Stomach smooth muscle (tissue), 2 donors: Measurements from ENCODE around the gene TELO2.

ENCODE experiments used
- H3K27ac ChIP-seq: one replicate; pipeline ENCODE4 v1.7.0; 2013; ENCODE audit warnings: mild to moderate bottlenecking, low read length, inconsistent platforms
- H3K27me3 ChIP-seq, 2 donors: one replicate each; pipeline ENCODE4 v1.7.0; 2013; ENCODE audit warnings: low read length in 2 of 2; ENCODE audit not compliant: insufficient read depth in 2 of 2, control insufficient read depth in 1 of 2
- H3K36me3 ChIP-seq, 2 donors: one replicate each; pipeline ENCODE4 v1.7.0; 2013; ENCODE audit warnings: low read length in 2 of 2; ENCODE audit not compliant: control insufficient read depth in 2 of 2, insufficient read depth in 2 of 2
- H3K4me1 ChIP-seq: one replicate; pipeline ENCODE4 v1.7.0; 2013; ENCODE audit warnings: low read length; ENCODE audit not compliant: control insufficient read depth, insufficient read depth
- H3K4me3 ChIP-seq, 2 donors: one replicate each; pipeline ENCODE4 v1.7.0; 2013; ENCODE audit warnings: low read length in 2 of 2
- H3K9ac ChIP-seq, 2 donors: one replicate each; pipeline ENCODE4 v1.7.0; 2013; ENCODE audit warnings: low read length in 2 of 2, mild to moderate bottlenecking in 1 of 2
- H3K9me3 ChIP-seq, 2 donors: one replicate each; pipeline ENCODE4 v1.7.0; 2013; ENCODE audit warnings: low read length in 2 of 2; ENCODE audit not compliant: control insufficient read depth in 2 of 2
- donor health status: healthy.
- donor health status: Pancreatic carcinoma.

The TELO2 gene

DNA sequence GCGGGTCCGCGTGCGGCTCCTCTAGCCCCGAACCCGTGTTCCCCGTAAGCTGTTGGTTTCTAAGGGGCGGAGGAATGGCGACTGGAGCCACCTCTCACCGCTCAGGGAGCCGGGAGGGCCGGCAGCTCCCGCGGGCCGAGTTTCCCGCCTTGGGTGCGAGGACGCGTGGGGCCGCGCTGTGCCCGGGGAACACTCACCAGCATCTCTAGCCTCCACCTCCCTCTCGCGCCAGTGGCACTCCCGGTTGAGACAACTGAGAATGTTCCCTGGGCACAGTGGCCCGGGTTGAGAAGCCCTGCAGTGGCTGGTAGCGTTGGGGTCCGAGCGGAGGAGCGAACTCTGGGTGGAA lies 560 bp downstream of the TELO2 start:
- peaks cover 3 to 18% of the 10 kb centered on the region in 2 donors for H3K36me3 ChIP-seq
- peak overlapping the region; percentile 71 to 84 for H3K4me3 ChIP-seq
- peak overlapping the region; percentile 73 to 74 for H3K9ac ChIP-seq
- peaks cover 24% of the 10 kb centered on the region for H3K4me1 ChIP-seq
- peak overlapping the region; percentile 66 for H3K27ac ChIP-seq
- H3K27me3 ChIP-seq, result no peaks in the 10 kb centered on the region
- H3K9me3 ChIP-seq, result no peaks in the 10 kb centered on the region

GRCh38 chr16:1494129-1494640 lies 1.0 kb downstream of the TELO2 start:
- Histone ChIP-seq H3K9ac (peak overlapping the region; percentile 73 to 74), H3K4me3 (peak overlapping the region; percentile 71 to 84), H3K27me3 (no peaks in the 10 kb centered on the region), H3K4me1 (peaks cover 24% of the 10 kb centered on the region), H3K27ac (no peak overlapping the region), H3K36me3 (peaks cover 3 to 21% of the 10 kb centered on the region in 2 donors), H3K9me3 (no peaks in the 10 kb centered on the region)

GRCh38 chr16:1494711-1495110 lies 1.6 kb downstream of the TELO2 start:
- H3K36me3 ChIP-seq, result peaks cover 3 to 24% of the 10 kb centered on the region in 2 donors
- H3K4me3 ChIP-seq, result peak overlapping the region; percentile 71 to 84
- no peak overlapping the region for H3K27ac ChIP-seq
- no peaks in the 10 kb centered on the region for H3K9me3 ChIP-seq
- H3K27me3 ChIP-seq, result no peaks in the 10 kb centered on the region
- H3K4me1 ChIP-seq, result peaks cover 24% of the 10 kb centered on the region
- peak overlapping the region; percentile 47 to 74 for H3K9ac ChIP-seq

DNA sequence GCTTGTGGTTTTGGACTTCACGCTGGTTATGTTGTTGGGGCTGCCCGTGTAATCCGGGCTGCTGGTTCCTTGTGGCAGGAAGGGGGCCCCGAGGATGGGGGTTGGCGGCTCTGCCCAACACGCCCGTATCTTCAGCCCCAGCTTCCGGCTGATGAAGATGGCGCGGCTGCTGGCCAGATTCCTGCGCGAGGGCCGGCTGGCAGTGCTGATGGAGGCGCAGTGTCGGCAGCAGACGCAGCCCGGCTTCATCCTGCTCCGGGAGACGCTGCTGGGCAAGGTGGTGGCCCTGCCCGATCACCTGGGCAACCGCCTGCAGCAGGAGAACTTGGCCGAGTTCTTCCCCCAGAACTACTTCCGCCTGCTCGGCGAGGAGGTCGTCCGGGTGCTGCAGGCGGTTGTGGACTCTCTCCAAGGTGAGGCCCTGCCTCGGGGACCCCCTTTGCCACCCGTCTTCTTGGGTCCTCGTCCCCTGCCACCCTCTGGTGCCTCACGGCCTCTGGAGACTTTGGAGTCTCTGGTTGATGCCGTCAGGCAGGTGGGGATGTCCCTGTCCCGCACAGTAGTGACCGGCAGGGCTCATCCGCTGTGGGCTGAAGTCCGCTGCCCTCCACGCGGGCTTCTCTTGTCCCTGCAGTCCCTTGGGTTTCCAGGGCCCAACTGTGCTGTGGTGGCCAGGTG lies 2.2 kb downstream of the TELO2 start:
- no peak overlapping the region for H3K4me3 ChIP-seq
- H3K27ac ChIP-seq, result no peak overlapping the region
- peaks cover 24% of the 10 kb centered on the region for H3K4me1 ChIP-seq
- H3K9me3 ChIP-seq, result no peaks in the 10 kb centered on the region
- peaks cover 3 to 28% of the 10 kb centered on the region in 2 donors for H3K36me3 ChIP-seq
- H3K27me3 ChIP-seq, result no peaks in the 10 kb centered on the region
- no peak overlapping the region for H3K9ac ChIP-seq

DNA sequence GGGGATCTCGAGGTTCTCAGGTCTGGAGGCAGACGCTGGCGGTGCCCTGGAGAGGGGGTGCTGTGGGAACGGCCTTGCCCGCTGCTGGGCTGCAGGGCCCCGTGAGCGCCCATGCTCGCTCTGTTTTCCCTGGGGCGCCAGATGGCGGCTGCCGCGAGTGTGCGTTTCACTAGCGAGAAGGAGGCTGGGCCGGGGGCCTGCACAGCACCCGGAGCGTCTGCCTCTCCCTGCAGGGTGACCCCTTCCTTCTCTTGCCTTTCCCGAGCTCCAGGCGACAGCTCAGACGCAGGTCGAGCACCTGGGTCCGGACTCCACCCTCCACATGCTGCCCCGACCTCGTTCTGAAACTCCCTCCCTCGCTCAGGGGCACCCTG lies 2.7 kb downstream of the TELO2 start:
- Histone ChIP-seq H3K4me1 (peaks cover 24% of the 10 kb centered on the region), H3K36me3 (peaks cover 3 to 31% of the 10 kb centered on the region in 2 donors), H3K9ac (no peak overlapping the region), H3K9me3 (no peaks in the 10 kb centered on the region), H3K27me3 (no peaks in the 10 kb centered on the region), H3K27ac (no peak overlapping the region), H3K4me3 (no peak overlapping the region)

- no peak overlapping the region for H3K4me3 ChIP-seq
Measured at GRCh38 chr16:1496464-1496863, 3.3 kb downstream of the TELO2 start.

DNA sequence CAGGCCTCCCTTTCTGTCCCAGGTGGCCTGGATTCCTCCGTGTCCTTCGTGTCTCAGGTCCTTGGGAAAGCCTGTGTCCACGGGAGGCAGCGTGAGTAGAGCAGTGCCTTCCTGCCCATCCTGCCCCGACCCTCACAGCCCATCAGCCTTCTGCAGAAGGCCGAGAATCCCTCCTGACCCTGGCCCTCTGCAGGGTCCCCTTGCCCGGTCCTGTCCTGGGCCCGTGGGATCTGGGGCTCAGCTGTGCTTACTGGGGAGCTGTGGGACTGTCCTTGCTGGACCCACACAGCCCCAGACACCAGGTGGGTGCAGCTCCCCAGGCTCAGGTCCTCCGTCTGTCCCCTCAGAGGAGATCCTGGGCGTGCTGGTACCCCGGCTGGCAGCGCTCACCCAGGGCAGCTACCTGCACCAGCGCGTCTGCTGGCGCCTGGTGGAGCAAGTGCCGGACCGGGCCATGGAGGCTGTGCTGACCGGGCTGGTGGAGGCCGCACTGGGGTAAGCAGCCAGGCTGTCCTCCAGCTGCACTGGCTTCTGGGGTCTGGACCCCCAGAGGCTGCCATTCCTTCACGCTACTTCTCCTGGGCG lies 3.9 kb downstream of the TELO2 start:
- H3K9ac ChIP-seq, result no peak overlapping the region
- H3K27ac ChIP-seq, result no peak overlapping the region
- peaks cover 6 to 40% of the 10 kb centered on the region in 2 donors for H3K36me3 ChIP-seq

More at GRCh38 chr16:1496464-1496863, 3.3 kb downstream of the TELO2 start:
- H3K36me3 ChIP-seq, result peaks cover 6 to 33% of the 10 kb centered on the region in 2 donors
- H3K27ac ChIP-seq, result no peak overlapping the region
- H3K9me3 ChIP-seq, result no peaks in the 10 kb centered on the region
- H3K27me3 ChIP-seq, result no peaks in the 10 kb centered on the region
- H3K9ac ChIP-seq, result no peak overlapping the region
- H3K4me1 ChIP-seq, result peaks cover 24% of the 10 kb centered on the region

GRCh38 chr16:1498899-1499676 lies 5.9 kb downstream of the TELO2 start:
- H3K4me1 ChIP-seq, result peaks cover 14% of the 10 kb centered on the region
- no peaks in the 10 kb centered on the region for H3K9me3 ChIP-seq
- H3K36me3 ChIP-seq, result peaks cover 15 to 47% of the 10 kb centered on the region in 2 donors
- no peak overlapping the region for H3K4me3 ChIP-seq
- no peak overlapping the region for H3K9ac ChIP-seq
- H3K27ac ChIP-seq, result no peak overlapping the region
- H3K27me3 ChIP-seq, result no peaks in the 10 kb centered on the region

More for the DNA sequence above, 3.9 kb downstream of the TELO2 start:
- H3K4me1 ChIP-seq, result peaks cover 24% of the 10 kb centered on the region
- no peaks in the 10 kb centered on the region for H3K9me3 ChIP-seq
- no peak overlapping the region for H3K4me3 ChIP-seq
- no peaks in the 10 kb centered on the region for H3K27me3 ChIP-seq

DNA sequence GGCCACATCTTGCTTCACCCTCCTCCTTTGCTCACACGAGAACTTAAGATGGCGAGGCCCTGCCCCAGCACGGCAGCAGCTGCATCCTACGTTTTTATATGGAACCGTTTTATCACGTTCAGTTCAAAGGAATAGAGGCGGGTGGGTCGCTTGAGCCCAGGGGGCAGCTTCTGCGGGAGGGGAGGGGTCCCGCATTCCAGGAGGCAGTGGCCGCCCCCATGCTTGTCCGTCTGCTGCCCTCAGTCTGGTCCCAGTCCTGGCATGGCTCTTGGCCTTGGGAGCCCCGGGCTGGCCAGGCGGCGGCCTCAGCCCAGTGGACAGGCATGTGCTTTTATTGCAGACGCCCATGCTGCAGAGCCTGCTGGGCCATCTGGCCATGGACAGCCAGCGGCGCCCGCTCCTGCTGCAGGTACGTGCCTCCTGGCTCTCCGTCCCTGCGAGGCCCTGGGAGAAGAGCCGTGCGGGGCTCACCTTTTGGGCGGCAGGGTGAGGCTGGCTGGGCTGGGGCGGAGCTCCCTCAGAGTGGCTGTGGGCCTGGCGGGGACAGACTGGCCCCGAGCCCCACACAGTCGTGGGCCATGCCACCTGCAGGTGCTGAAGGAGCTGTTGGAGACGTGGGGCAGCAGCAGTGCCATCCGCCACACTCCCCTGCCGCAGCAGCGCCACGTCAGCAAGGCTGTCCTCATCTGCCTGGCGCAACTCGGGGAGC lies 6.8 kb downstream of the TELO2 start:
- Histone ChIP-seq H3K4me3 (no peak overlapping the region), H3K9ac (no peak overlapping the region), H3K36me3 (peaks cover 15 to 48% of the 10 kb centered on the region in 2 donors), H3K9me3 (no peaks in the 10 kb centered on the region), H3K27me3 (no peaks in the 10 kb centered on the region), H3K4me1 (peaks cover 6% of the 10 kb centered on the region), H3K27ac (no peak overlapping the region)

DNA sequence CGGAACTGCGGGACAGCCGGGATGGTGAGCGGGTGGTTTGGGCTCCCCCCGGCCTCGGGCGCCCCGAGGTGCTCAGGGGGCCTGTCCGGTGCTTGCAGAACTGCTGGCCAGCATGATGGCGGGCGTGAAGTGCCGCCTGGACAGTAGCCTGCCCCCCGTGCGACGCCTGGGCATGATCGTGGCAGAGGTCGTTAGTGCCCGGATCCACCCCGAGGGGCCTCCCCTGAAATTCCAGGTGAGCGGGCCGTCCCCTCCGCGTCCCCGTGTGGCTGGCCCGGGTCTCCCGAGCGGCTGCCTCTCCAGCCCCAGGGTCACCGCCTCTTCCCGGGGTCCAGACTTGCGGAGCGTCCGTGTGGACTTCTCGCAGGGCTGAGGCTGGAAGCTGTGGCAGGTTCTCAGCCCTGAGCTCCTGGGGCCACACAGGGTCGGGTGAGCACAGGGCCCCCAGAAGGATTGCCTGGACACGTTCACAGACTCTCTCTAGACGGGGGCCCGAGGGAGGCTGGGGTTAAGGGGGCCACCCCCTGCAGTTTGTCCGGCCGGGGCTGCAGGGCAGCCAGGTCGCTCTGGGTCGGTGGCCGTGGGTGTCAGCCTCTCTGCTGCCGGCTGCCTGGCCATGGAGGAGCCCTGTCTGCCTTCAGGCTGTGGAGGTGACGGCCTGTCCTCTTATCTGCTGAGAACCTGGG lies 7.4 kb downstream of the TELO2 start:
- no peak overlapping the region for H3K4me3 ChIP-seq
- peaks cover 5% of the 10 kb centered on the region for H3K4me1 ChIP-seq
- peaks cover 15 to 45% of the 10 kb centered on the region in 2 donors for H3K36me3 ChIP-seq
- H3K9ac ChIP-seq, result no peak overlapping the region
- no peaks in the 10 kb centered on the region for H3K9me3 ChIP-seq
- H3K27ac ChIP-seq, result no peak overlapping the region
- no peaks in the 10 kb centered on the region for H3K27me3 ChIP-seq
